Gastroesophageal sphincter (tissue), 3 donors: Measurements from ENCODE around the gene INPP5A.

Experiments
- CTCF ChIP-seq, 4 experiments: fragments of 200-600 bp in 2 of 4; fragments of 450-650 bp in 2 of 4; sonication (generic) in 1 of 4; IDR thresholded peaks; one replicate each; pipeline ENCODE4 v1.5.1; 2017 to 2019; ENCODE audit warnings: antibody characterized with exemption in 4 of 4, mild to moderate bottlenecking in 2 of 4, moderate library complexity in 2 of 4
- POLR2A ChIP-seq, 2 donors: fragments of 450-650 bp; IDR thresholded peaks; one replicate each; pipeline ENCODE4 v1.6.1; 2017; ENCODE audit warnings: antibody characterized with exemption in 2 of 2, mild to moderate bottlenecking in 2 of 2, moderate library complexity in 1 of 2
- POLR2AphosphoS5 ChIP-seq: sonication (generic); formaldehyde crosslinking; IDR thresholded peaks from one replicate; pipeline ENCODE4 v1.6.1; 2017; ENCODE audit warnings: antibody characterized with exemption

- TF ChIP-seq CTCF (IDR thresholded peaks at IDR 0.05) (no peak), POLR2AphosphoS5 (no peak), POLR2A (IDR thresholded peaks at IDR 0.05) (no peak)
Measured at GRCh38 chr10:132646443-132647097, 109.0 kb downstream of the INPP5A start.
